UCSD-AML1 (cell line): ENCODE results near the gene SLC35B4.

ENCODE experiments used
- DNase-seq: peaks from one replicate; lab custom pipeline; 2025; ENCODE audit not compliant: unreplicated experiment; lab: John Stamatoyannopoulos, UW

Gene SLC35B4

DNA sequence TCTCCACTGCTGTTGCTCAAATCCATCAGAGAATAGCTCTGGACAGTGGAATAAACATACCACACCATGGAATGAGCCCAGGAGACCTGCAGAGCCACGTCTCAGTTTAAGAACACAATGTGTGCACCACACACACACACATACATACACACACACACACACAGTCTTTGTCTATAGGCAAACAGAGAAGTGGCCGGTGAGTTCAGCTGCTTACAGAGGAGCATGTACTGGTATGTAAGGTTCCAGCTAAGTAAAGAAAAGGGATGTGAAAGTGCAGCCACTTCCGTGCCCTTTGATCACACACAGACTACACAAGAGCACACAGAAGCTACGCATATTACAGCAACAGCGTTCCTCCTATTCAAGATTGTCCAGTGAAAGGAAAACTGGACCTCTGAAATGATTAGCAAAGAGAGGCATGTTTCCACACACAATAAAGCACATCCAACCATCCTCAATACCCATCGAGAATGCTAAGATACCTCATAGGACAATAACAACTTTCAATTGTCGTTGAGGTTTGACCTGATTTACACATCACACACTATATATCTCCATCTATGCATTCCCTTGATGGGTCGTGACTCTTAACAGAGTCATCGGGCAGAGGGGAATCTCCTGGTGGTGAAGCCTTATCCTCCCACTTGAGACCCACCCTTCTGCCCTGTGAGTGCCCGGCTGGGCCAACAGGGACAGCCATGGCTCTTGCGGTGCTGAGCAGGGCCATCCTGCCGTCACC, 23.6 kb downstream of the SLC35B4 start:
- no peak for DNase-seq

DNA sequence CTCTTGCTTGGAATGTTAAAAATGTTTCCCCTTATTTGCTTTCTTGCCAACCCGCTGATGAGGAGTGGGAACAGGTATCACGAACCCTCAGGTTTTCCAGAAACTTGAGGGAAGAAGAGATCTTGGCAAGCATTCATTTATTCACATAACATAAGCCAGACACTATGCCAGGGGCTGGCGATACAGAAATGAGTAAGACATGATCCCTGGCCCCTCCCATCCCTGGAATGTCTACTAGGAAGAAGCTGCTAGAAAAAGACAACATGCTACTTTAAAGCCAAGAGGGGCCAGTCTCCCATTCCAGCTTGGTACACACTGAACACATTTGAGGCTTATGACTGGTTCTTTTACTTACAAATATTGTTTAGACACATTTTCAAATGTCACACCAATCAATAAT, 26.4 kb downstream of the SLC35B4 start:
- no peak for DNase-seq

DNA sequence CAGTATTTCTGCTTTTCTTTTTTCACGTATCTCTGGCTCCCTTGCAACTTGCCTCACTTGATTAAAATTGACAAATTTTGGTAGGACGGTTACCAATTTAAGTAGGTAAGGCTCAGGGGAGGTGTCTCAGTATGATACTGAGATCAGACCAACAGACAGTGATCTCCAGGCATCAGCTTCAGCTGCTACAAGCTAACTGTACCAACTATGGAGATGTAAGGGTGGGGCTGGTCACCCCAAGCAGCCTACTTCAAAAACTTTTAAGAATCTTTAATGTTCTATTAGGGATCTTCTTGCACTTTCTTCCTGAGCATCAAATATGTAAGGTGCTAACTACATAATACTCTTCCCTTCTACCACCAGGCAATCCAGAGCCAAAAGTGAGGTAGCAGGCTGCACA, 26.9 kb downstream of the SLC35B4 start:
- DNase-seq: no peak

DNA sequence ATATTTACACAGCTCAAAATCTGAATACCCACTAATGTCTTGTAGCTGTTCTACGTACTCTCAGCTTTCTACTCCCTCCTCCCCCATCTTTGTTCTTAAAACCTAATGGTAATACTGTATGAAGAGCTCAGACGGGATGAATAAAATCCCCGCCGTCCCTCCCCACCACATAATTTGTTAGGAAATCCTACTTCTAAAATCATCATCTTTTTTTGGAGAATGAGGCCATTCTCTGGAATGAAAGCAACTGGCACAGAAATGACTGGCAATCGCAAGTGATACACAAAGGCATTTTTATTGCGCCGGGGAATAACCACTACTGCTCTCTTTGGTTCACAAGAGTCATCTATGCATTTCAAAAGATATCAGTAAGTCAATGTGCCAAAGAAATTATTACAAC, 27.3 kb downstream of the SLC35B4 start:
- DNase-seq: no peak

DNA sequence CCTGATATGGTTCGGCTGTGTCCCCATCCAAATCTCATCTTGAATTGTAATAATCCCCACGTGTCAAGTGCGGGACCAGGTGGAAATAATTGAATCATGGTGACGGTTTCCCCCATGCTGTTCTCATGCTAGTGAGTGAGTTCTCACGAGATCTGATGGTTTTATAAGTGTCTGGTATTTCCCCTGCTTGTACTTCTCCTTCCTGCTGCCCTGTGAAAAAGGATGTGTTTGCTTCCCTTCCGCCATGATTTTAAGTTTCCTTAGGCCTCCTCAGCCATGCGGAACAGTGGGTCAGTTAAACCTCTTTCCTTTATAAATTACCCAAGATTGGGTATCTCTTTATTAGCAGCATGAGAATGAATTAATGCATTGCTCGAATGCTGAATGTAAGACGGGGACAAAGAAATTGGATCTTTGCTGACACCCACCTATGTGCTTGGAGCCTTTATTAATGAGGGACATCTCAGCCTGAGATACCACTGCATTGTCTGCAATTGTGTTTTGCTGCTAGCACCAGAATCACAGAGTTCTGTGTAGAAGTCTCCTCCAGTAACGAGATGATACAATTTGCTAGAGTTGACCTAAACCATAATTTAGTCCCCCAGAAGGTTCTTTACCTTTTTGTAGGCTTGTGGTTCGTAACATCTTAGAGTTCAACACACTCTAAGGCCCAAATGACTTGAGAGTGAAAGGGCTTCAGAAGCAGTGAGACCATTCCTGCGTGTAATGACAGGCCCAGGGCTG, 28.6 kb downstream of the SLC35B4 start:
- DNase-seq: no peak

DNA sequence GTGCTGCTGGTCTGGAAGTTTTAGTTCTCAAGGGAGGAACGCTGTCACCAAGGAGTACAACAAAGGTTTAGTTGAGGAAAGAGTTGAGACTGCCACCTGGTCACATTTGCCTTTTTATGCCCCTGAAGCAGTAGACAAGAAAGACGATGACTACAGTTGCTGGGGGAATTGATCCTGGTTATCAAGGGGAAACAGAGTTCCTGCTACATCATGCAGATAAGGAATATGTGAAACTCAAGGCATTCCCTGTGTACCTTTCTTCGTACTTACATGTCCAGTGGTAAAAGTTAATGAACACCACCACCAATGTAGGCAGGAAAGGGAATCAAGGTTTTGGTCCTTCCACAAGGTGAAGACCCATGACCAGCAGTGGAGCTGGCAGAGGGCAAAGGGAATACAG, 31.8 kb downstream of the SLC35B4 start:
- DNase-seq: no peak

DNA sequence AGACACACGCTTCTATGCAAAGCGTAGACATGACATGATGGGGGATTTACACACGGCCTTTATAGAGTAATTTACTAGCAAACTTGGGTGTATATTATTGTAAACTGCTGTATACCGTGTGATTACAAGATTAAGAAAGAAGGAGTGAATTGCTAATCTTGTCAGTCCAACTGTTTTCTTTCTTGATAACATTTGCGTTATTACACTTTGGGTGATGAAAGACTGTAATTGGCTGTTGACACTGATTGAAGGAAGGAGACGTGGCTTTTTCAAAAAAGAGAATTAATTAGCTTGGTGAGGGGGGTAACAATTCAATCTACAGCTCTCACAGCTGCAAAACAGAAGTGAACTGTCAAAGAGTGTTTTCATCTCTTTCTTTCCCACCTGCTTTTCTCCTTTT, 32.7 kb downstream of the SLC35B4 start:
- no peak for DNase-seq

DNA sequence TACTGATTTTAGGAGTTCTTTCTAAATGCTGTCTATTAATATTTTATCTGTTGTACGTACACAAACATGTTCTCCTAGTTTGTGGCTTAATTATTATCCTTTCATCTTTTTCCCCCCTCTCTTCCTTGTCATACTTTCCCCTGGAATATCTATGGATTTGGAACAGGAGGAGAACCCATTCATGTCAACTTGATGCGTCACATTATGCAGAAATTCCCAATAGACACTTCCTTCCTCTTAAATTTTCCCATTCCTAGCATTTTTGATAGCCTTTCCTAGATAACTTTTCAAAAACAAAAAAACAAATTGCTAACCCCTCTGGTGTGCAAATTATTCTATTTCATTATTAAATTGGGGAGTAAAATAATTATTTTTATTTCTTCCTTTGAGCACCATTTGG, 36.2 kb downstream of the SLC35B4 start:
- DNase-seq: no peak

DNA sequence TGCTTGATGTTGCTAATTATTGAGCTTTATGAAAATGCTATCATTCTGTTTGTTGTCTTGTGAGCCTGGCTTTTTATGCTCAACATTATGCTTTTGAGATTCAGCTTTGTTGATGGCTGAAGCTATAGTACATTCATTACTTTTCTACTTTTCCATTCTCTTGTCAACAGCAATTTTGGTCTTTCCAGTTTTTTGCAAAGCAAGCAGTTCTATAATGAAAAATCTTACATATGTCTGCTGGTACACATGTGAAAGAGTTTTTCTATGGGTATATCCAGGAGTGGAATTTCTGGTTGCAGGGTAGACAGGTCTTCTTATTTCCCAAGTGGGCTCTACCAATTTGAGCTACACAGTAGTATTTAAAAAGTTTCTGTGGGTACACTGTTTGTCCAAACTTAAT, 36.8 kb downstream of the SLC35B4 start:
- DNase-seq: no peak

DNA sequence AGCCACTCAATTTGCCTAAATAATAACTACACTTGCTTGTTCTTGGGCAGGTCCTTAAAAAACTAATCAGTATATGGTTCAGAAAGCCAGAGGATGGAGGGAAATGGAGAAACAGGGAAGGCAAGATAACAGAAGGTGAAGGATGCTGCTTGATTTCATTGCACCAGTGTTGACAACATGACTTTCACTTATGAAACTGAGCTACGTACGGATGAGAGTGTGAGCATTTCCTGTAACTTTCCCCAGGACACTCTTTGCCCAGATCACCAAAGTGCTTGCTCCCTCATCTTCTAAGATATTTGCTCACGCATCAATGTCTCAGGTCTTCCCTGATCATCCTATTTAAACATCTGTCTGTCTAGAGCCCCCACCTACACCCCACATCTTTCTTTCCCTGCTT, 37.4 kb downstream of the SLC35B4 start:
- no peak for DNase-seq

DNA sequence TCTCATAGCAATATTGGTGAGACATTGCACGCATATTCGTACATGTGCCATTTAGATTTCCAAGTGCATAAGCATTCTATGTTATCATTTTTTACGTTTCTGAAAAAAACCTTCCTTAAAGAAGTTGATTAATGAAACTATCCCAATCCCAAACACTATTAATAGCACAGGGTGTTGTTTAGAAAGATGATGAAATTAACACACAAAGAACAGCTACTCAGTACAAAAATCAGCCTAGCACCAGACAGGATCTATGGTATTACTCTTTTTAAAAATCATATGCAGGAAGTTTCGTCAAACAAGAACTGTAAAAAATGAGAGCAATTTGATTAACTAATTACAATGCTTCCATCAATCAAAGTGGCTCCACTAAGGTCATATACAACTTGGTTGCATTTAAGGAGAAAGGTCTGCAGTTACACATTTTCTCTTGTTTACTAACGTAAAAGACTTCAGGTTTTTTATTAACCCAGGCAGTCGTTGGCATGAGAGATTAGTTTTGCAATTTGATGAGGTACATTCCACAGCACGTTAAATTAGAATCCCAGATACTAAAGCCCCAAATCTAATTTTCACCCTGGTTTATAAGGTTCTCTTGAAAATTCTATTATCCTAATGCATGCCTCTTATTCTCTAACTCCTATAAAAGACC, 38.1 kb downstream of the SLC35B4 start:
- DNase-seq: no peak

DNA sequence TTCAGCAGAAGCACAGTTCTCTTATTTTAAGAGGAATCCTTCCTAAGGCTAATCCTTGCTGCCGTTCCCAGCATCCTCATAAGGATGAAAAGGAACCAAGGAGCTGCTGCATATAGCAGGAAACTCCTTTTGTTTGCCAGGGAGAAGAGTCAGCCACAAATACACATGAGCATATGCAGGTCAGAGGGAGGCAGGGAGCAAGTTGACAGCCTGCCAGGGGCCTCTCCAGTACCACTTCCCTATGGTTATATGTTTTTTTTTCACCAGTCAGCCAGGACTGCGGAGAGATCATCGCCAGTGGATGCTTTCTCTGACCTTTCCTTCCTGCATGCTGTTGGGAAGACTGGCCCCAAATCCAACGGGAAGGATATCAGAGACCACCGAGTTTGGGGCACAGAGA, 39.8 kb downstream of the SLC35B4 start:
- no peak for DNase-seq

DNA sequence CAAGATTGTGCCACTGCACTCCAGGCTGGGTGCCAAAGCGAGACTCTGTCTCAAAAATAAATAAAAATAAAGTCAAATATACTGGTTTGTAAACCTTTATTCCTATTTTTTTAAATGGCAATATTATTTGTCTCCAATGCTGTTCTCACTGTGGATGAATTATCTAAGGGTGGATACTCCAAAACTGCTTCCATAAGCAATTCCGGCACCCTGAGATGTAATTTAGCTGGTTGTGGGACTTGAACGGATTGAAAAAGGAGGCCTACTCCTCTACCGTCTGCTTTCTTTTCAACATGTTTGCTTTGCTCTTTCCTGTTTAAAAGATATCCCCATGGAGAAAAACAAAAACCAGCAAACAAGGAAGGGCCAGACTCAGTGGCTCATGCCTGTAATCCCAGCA, 54.4 kb downstream of the SLC35B4 start:
- DNase-seq: no peak

DNA sequence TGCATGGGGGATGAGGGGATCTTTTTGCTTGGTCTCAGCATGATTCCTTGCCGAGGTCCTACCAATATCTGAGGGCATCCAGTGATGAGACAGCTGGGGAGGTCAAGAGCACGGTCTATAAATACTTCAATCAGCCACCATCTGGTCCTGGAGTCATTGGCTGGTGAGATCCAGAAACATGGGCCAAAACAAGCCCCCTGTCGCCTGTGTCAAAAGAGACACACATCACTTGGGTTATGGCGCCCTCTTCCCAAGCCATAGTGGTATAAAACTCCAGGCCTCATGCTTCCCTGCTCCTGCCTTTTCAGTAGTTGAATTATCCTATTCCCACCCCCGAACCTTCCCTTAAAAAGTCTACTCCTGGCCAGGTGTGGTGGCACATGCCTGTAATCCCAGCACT, 60.9 kb downstream of the SLC35B4 start:
- DNase-seq: no peak

DNA sequence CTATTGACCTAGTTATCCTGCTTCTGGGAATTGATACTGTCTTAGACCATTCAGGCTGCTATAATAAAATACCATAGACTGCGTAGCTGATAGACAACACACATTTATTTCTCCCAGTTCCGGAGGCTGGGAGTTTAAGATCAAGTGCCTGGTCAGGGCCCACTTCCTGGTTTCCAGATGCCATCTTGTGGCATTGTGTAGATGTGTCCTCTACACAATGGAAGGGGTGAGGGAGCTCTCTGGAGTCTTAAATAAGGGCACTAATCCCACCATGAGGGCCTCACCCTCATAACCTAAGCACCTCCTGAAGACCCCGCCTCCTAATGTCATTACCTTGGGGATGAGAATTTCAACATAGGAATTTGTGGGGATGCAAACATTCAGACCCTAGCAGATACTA, 62.4 kb downstream of the SLC35B4 start:
- no peak for DNase-seq

DNA sequence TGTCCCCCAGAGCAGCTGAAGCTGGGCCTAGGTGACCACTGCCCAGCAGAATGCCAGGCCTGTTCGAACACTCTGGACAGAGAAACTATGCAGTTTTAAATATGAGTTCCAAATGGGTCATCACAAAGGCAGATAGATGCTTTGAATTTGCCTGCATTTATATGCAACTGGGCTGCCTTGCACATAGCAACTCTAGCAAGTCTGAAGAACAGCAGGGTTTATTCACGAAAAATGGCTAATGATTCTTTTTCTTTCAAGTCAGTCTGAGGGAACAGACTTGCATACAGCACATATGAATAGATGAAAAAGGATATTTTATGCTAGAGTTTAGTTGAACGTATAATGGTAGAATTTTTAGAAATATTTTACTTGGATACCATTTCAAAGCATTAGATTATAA, 68.5 kb downstream of the SLC35B4 start:
- no peak for DNase-seq

DNA sequence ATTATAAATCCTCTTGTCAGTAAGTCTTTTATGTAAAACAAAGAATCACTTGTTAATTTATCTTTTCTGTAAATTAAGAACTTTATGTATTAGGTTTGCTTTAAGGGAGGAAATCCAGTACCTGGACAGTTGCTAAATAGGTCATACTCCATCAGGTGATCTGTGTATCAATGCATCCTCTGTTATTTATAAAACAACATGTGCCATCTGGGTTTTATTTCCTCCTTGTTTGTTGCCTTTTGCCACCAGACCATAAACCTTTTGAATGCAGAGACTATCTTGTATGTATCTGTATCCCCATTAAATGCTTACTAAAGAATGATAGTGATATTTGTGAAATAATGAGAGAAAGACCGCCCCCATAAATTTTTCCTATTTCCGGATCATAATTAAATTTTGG, 70.0 kb downstream of the SLC35B4 start:
- DNase-seq: no peak

DNA sequence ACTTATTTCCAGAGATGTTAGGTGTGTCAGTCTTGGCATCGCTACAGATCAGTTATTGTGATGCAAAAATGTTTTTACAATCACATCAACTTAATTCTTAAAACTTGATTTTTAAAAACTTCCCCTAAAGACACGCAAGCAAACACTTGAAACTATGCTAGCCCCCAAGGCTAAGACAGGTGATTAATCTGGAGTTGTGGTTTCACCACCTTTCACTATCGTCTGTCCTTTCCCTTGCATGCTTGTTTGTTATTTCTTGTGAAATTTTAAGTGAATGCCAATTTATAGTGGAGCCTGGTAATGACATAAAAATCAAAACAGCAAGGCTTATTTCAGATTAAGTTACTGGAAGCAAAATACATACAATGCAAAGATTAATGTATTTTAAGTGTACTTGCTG, 70.4 kb downstream of the SLC35B4 start:
- DNase-seq: no peak

DNA sequence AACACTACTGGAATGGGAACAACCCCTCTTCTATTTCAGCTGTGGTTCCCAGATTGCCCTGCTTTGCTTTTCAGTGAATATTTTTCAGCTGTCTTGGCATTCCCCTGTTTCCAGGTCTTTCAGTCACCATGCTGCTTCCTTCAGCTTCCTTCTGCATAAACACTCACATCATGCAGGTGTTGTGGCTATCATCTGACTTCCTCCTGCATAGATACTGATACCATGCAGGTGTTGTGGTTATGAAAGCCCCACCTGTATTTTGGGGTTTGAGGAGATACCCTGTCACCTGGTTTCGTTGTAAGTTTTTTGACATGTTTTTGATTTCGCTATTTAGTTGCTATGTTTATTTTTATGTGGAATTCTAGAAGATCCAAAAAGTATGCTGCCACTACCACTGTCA, 71.5 kb downstream of the SLC35B4 start:
- DNase-seq: no peak
